GM23248 (cell line): ENCODE measurements around the gene PODXL.

Experiments used
- EZH2 ChIP-seq: fragments of 200-600 bp; sonication (generic); IDR thresholded peaks from 2 replicates; pipeline ENCODE4 v1.6.1; 2018; ENCODE audit warnings: antibody characterized with exemption, mild to moderate bottlenecking; ENCODE audit not compliant: insufficient read depth, poor library complexity, severe bottlenecking
- EZH2phosphoT487 ChIP-seq: fragments of 200-600 bp; sonication (generic); IDR thresholded peaks from 2 replicates; pipeline ENCODE4 v1.6.1; 2018; ENCODE audit warnings: antibody characterized with exemption, moderate library complexity, mild to moderate bottlenecking, low read depth; ENCODE audit not compliant: insufficient read depth

DNA sequence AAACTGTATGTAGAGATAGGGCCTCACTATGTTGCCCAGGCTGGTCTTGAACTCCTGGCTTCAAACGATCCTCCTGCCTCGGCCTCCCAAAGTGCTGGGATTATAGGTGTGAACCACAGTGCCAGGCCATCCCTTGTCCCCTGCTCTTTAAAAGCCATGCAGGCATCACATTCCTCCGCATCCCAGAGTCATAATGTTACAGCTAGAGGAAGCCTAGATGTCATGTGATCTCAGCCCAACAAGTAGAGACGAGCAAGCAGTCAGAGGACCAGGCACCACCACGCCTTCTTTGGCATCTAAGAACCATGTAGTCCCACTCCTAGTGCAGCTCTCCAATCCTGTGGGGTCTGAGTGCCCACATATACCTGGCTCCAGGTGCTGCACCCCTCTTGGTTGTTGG, 13.1 kb downstream of the PODXL start:
- TF ChIP-seq EZH2phosphoT487 (no peak), EZH2 (no peak)
